Tracheal epithelial cell (primary cell): ENCODE results near the gene ZNRF4. TPM values are rescaled to one million over a fixed set of nuclear protein-coding genes. Genes with fewer than 3 reads are reported as not detected.

Experiments used
- total RNA-seq: library from RNA; depleted of rRNA; stranded (reverse); fragments of >200 nt; gene quantifications from 2 replicates; pipeline ENCODE4 v1.2.1, GENCODE V29; 2014

Gene ZNRF4
- not detected in 2 replicates for total RNA-seq

GRCh38 chr19:5455367-5456129, at the start of gene ZNRF4:
TSS of gene ZNRF4 (plus strand) at chr19:5455417. CDS start at chr19:5455492, 75 bp downstream.

Other genes with a start within 250 kb of the ZNRF4 start
- gene PTPRS, start 114.6 kb upstream of the ZNRF4 start, total RNA-seq = 29.6 and 35.7 TPM in 2 replicates
- gene TINCR, start 112.5 kb downstream of the ZNRF4 start, total RNA-seq = 3.2 and 14.9 TPM in 2 replicates
- 15.2 and 17.7 TPM in 2 replicates for gene SAFB2, start 167.4 kb downstream of the ZNRF4 start, total RNA-seq
- 31.6 and 36.7 TPM in 2 replicates for gene SAFB, start 167.7 kb downstream of the ZNRF4 start, total RNA-seq
- gene MICOS13, start 225.1 kb downstream of the ZNRF4 start, total RNA-seq = 31.5 and 31.8 TPM in 2 replicates
- 14.5 and 19.3 TPM in 2 replicates for gene HSD11B1L, start 225.6 kb downstream of the ZNRF4 start, total RNA-seq
- gene RPL36, start 234.9 kb downstream of the ZNRF4 start, total RNA-seq = 601 and 1,423 TPM in 2 replicates